Stimulated activated CD8-positive, alpha-beta memory T cell treated with anti-CD3 and anti-CD28 coated beads, Interleukin-4, amount 100 ng/mL, for 48 hours (primary cell): ENCODE data around the gene SMAP1.

ENCODE experiments used
- DNase-seq: peaks from one replicate; pipeline ENCODE4 v3.0.0-alpha.2; 2020

Gene SMAP1

DNA sequence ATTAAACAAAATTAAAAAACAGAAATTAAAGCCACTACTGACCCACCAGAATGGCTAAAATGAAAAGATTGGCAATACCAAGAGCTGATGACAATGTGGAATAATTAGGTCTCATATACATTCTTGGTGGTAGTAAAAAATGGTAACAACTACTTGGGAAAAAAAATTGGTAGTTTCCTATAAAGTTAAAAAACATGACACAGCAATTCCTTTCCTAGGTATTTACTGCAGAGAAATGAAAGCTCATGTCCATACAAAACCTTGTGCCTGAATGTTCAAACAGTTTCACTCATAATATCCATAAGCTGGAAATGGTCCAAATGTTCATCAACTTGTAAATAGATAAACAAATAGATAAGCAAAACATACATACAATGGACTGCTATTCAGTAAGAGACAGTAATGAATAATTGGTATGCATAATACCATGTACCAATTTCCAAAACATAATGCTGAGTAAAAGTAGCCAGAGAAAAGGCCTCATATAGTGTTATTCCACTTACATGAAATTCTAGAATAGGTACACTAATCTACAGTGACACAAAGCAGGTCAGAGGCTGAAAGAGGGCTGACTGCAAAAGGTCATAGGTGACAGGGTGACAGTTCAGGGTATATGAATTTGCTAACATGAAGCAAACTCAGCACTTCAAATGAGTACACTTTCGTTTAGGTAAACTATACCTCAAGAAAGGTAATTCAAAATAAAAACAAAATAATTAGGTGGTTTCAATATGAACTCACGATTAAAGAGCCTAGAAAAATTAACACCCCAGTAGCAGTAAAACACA lies 236.2 kb downstream of the SMAP1 start:
- DNase-seq = no peak

DNA sequence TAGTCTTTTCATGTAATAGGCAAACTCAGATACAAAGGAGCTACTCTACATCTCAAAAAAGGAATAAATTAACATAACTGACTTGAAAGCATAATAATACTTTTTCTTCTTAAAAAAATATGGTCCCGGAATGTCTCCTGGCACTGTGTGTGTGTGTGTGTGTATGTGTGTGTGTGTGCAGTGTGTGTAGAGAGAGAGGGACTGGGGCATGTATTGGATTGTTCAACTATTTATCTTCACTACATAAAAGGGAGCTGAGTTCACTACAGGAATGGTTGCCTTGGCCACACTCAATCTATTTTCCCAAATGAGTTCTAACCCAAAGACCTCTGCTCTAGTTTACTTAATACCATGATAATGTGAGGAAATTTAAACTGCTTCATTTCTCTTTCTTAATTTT lies 238.1 kb downstream of the SMAP1 start:
- DNase-seq = no peak
